Measurements from ENCODE around the gene RNLS.

RNLS gene

GRCh38 chr10:88332503-88333247, 250.4 kb downstream of the RNLS start:
- no peak for TF ChIP-seq CTCF (IDR thresholded peaks at IDR 0.05; ENCODE audit: low read depth, low read length)
- no peak for DNase-seq (ENCODE audit: extremely low read depth, low read depth)

GRCh38 chr10:88330174-88330573, 252.9 kb downstream of the RNLS start:
- no peak for DNase-seq (ENCODE audit: extremely low read depth, low read depth)
- TF ChIP-seq CTCF (IDR thresholded peaks at IDR 0.05; ENCODE audit: low read depth, low read length) = no peak

GRCh38 chr10:88322324-88323063, 260.6 kb downstream of the RNLS start:
- no peak for DNase-seq (ENCODE audit: extremely low read depth, low read depth)
- no peak for TF ChIP-seq CTCF (IDR thresholded peaks at IDR 0.05; ENCODE audit: low read depth, low read length)

GRCh38 chr10:88319960-88320517, 263.1 kb downstream of the RNLS start:
- DNase-seq (ENCODE audit: extremely low read depth, low read depth) = no peak
- no peak for TF ChIP-seq CTCF (IDR thresholded peaks at IDR 0.05; ENCODE audit: low read depth, low read length)

GRCh38 chr10:88318803-88319202, 264.3 kb downstream of the RNLS start:
- no peak; the same call in none of the 2 replicates for TF ChIP-seq CTCF (IDR thresholded peaks at IDR 0.05; ENCODE audit: low read depth, low read length)
- DNase-seq (ENCODE audit: extremely low read depth, low read depth) = no peak

GRCh38 chr10:88317099-88317498, 266.0 kb downstream of the RNLS start:
- TF ChIP-seq CTCF (IDR thresholded peaks at IDR 0.05; ENCODE audit: low read depth, low read length) = no peak

GRCh38 chr10:88316292-88316861, 266.7 kb downstream of the RNLS start:
- no peak for TF ChIP-seq CTCF (IDR thresholded peaks at IDR 0.05; ENCODE audit: low read depth, low read length)

More at GRCh38 chr10:88317099-88317498, 266.0 kb downstream of the RNLS start:
- DNase-seq (ENCODE audit: extremely low read depth, low read depth) = no peak

More at GRCh38 chr10:88316292-88316861, 266.7 kb downstream of the RNLS start:
- DNase-seq (ENCODE audit: extremely low read depth, low read depth) = no peak

Measured in AG09319 (cell line).